GM11168 (cell line): ENCODE measurements around the gene PRR12.

Experiments used
- in situ Hi-C: fragments of 300-500 bp; cut with MboI; formaldehyde crosslinking; loops from one replicate; pipeline ENCODE4 v1.12.0; 2022; ENCODE audit warnings: low sequenced_read_pairs; ENCODE audit not compliant: unreplicated experiment

The PRR12 gene

GRCh38 chr19:49589502-49589905 lies 1.5 kb upstream of the PRR12 start:
- in situ Hi-C loops = no loop called here

- in situ Hi-C loops = no loop called here
Observed at GRCh38 chr19:49590071-49590970, 661 bp upstream of the PRR12 start.

- in situ Hi-C loops = no loop called here
Observed at GRCh38 chr19:49591731-49592485, 926 bp downstream of the PRR12 start.

- in situ Hi-C loops = no loop called here
Observed at GRCh38 chr19:49592486-49593232, 1.7 kb downstream of the PRR12 start.

- in situ Hi-C loops = no loop called here
Observed at GRCh38 chr19:49593233-49594113, 2.5 kb downstream of the PRR12 start.

- in situ Hi-C loops = no loop called here
Observed at GRCh38 chr19:49594157-49594992, 3.4 kb downstream of the PRR12 start.

GRCh38 chr19:49594993-49595818 lies 4.2 kb downstream of the PRR12 start:
- in situ Hi-C loops = no loop called here

GRCh38 chr19:49595819-49596404 lies 4.9 kb downstream of the PRR12 start:
- in situ Hi-C loops = no loop called here

- in situ Hi-C loops = no loop called here
Observed at GRCh38 chr19:49596407-49596806, 5.4 kb downstream of the PRR12 start.

GRCh38 chr19:49596954-49597702 lies 6.1 kb downstream of the PRR12 start:
- in situ Hi-C loops = no loop called here

GRCh38 chr19:49597703-49597974 lies 6.7 kb downstream of the PRR12 start:
- in situ Hi-C loops = no loop called here

- in situ Hi-C loops = no loop called here
Observed at GRCh38 chr19:49599378-49600295, 8.7 kb downstream of the PRR12 start.

- in situ Hi-C loops = no loop called here
Observed at GRCh38 chr19:49601482-49602038, 10.6 kb downstream of the PRR12 start.

GRCh38 chr19:49602806-49603205 lies 11.8 kb downstream of the PRR12 start:
- in situ Hi-C loops = no loop called here

- in situ Hi-C loops = no loop called here
Observed at GRCh38 chr19:49605605-49606004, 14.6 kb downstream of the PRR12 start.

- in situ Hi-C loops = no loop called here
Observed at GRCh38 chr19:49609499-49610092, 18.6 kb downstream of the PRR12 start.
